HL-60 (cell line): Measurements from ENCODE around the gene JOSD1.

Experiments used
- DNase-seq, 2 experiments: peaks; one replicate each; pipeline ENCODE4 v3.0.0-alpha.2; 2010 to 2020; ENCODE audit warnings: low read depth in 1 of 2, low spot score in 1 of 2
- H3K27ac ChIP-seq: fragments of 250-450 bp; sonication (Bioruptor Pico); replicated peaks from 2 replicates; pipeline ENCODE4 v1.5.1; 2020; ENCODE audit warnings: mild to moderate bottlenecking, moderate library complexity
- H3K27me3 ChIP-seq: fragments of 250-450 bp; sonication (Bioruptor Pico); 2 replicates; pipeline ENCODE4 v1.5.1; 2021; ENCODE audit warnings: mild to moderate bottlenecking, moderate library complexity; ENCODE audit not compliant: insufficient read depth, poor library complexity, severe bottlenecking
- H3K4me3 ChIP-seq: replicated peaks from 2 replicates; pipeline ENCODE4 v1.5.1; 2011; ENCODE audit warnings: mild to moderate bottlenecking, control low read depth, low read length; ENCODE audit not compliant: insufficient read depth
- CTCF ChIP-seq: IDR thresholded peaks from one replicate; pipeline ENCODE4 v1.5.1; 2011; ENCODE audit warnings: low read length, control low read depth, inconsistent platforms; ENCODE audit not compliant: insufficient read depth
- GABPA ChIP-seq: IDR thresholded peaks from 2 replicates; pipeline ENCODE4 v1.6.1; 2012; ENCODE audit warnings: low read depth
- POLR2AphosphoS5 ChIP-seq: IDR thresholded peaks from 2 replicates; pipeline ENCODE4 v1.6.1; 2012; ENCODE audit warnings: low read depth
- REST ChIP-seq: IDR thresholded peaks from 2 replicates; pipeline ENCODE4 v1.6.1; 2012; ENCODE audit warnings: low read depth; ENCODE audit not compliant: insufficient replicate concordance
- SPI1 ChIP-seq: IDR thresholded peaks from 2 replicates; pipeline ENCODE4 v1.6.1; 2012; ENCODE audit warnings: low read depth, mild to moderate bottlenecking, borderline replicate concordance
- long read RNA-seq: library from polyadenylated mRNA; unstranded; transcript quantifications from one replicate; pipeline ENCODE4 v2.0.0, GENCODE V29; 2020

The JOSD1 gene
- long read RNA-seq, partial matches to known transcripts = 0 of 24 reads
- long read RNA-seq, other reads (novel, unspliced or antisense) = 18 of 24 reads

- H3K4me3 ChIP-seq = peak within 1 kb of the TSS; percentile 67
- TF ChIP-seq REST (peak; percentile 11), SPI1 (no peak), CTCF (no peak), POLR2AphosphoS5 (peak; percentile 70), GABPA (peak; percentile 59)
- DNase-seq = peak; percentile 94 to 96
- H3K27ac ChIP-seq = peak within 1 kb of the TSS; percentile 75
- no peaks in the 10 kb centered on the region for H3K27me3 ChIP-seq
Observed at GRCh38 chr22:38700789-38701628, at the start of gene JOSD1. TSS of gene JOSD1 (minus strand) at chr22:38700943. CDS start at chr22:38699987, 956 bp downstream.

GRCh38 chr22:38750104-38750503 is 49.4 kb upstream of the JOSD1 start:
- H3K4me3 ChIP-seq = no peak overlapping the region
- no peak for DNase-seq
- H3K27me3 ChIP-seq = no peaks in the 10 kb centered on the region
- TF ChIP-seq POLR2AphosphoS5 (no peak; the same call in 1 of the 2 replicates), CTCF (no peak), REST (no peak), SPI1 (no peak), GABPA (no peak)
- H3K27ac ChIP-seq = no peak overlapping the region

- H3K27ac ChIP-seq = no peak overlapping the region
- no peaks in the 10 kb centered on the region for H3K27me3 ChIP-seq
- no peak overlapping the region for H3K4me3 ChIP-seq
- no peak for DNase-seq
- TF ChIP-seq GABPA = no peak
- TF ChIP-seq SPI1 = no peak
- no peak for TF ChIP-seq CTCF
- no peak for TF ChIP-seq POLR2AphosphoS5
- no peak for TF ChIP-seq REST
Observed at GRCh38 chr22:38748487-38749136, 47.9 kb upstream of the JOSD1 start.
